Smooth muscle cell (in vitro differentiated cells): ENCODE data around the gene LHX5. TPM values are rescaled to one million over a fixed set of nuclear protein-coding genes. Genes with fewer than 3 reads are reported as not detected.

ENCODE experiments used
- DNase-seq: peaks from one replicate; lab custom pipeline; 2025; ENCODE audit not compliant: unreplicated experiment; lab: John Stamatoyannopoulos, UW
- H2AFZ ChIP-seq: fragments of 200-600 bp; sonication (generic); 2 replicates; pipeline ENCODE4 v1.6.0; 2016; ENCODE audit warnings: antibody characterized with exemption, low read depth, mild to moderate bottlenecking
- H3F3A ChIP-seq: fragments of 200-600 bp; sonication (generic); 2 replicates; pipeline ENCODE4 v1.6.0; 2017; ENCODE audit warnings: antibody characterized with exemption, low read depth
- H3K27ac ChIP-seq: fragments of 200-600 bp; sonication (generic); 2 replicates; pipeline ENCODE4 v1.5.1; 2016; ENCODE audit warnings: low read depth, mild to moderate bottlenecking
- H3K27me3 ChIP-seq: fragments of 200-600 bp; sonication (generic); 2 replicates; pipeline ENCODE4 v1.6.1; 2016; ENCODE audit warnings: low read depth, mild to moderate bottlenecking
- H3K36me3 ChIP-seq: fragments of 200-600 bp; sonication (generic); 2 replicates; pipeline ENCODE4 v1.5.1; 2016; ENCODE audit warnings: low read depth
- H3K4me1 ChIP-seq: fragments of 200-600 bp; sonication (generic); 2 replicates; pipeline ENCODE4 v1.5.1; 2016; ENCODE audit warnings: low read depth
- H3K4me2 ChIP-seq: fragments of 200-600 bp; sonication (generic); 2 replicates; pipeline ENCODE4 v1.6.0; 2016; ENCODE audit warnings: mild to moderate bottlenecking
- H3K4me3 ChIP-seq: fragments of 200-600 bp; sonication (generic); 2 replicates; pipeline ENCODE4 v1.5.1; 2016; ENCODE audit warnings: mild to moderate bottlenecking
- H3K79me2 ChIP-seq: fragments of 200-600 bp; sonication (generic); 2 replicates; pipeline ENCODE4 v1.6.0; 2016; ENCODE audit warnings: low read depth, mild to moderate bottlenecking
- H3K9ac ChIP-seq: fragments of 200-600 bp; sonication (generic); 2 replicates; pipeline ENCODE4 v1.6.0; 2016; ENCODE audit warnings: low read depth
- H3K9me3 ChIP-seq: fragments of 200-600 bp; sonication (generic); replicated peaks from 2 replicates; pipeline ENCODE4 v1.5.1; 2016; ENCODE audit warnings: low read depth
- H4K20me1 ChIP-seq: fragments of 200-600 bp; sonication (generic); 2 replicates; pipeline ENCODE4 v1.6.0; 2016; ENCODE audit warnings: low read depth
- CTCF ChIP-seq: fragments of 200-600 bp; sonication (generic); IDR thresholded peaks from 2 replicates; pipeline ENCODE4 v1.5.1; 2017; ENCODE audit warnings: borderline replicate concordance, mild to moderate bottlenecking, antibody characterized with exemption; ENCODE audit not compliant: insufficient read depth, poor library complexity, severe bottlenecking
- WGBS: methylation state at CpG from one replicate; pipeline ENCODE4 v1.1.7; 2016; ENCODE audit warnings: low lambda C conversion rate; 5-methylcytosine and 5-hydroxymethylcytosine counted together
- polyA plus RNA-seq: library from polyadenylated mRNA; unstranded; fragments of >200 nt; fragmentation: Nextera tagmentation; extraction: Ambion mirVana; gene quantifications from 2 replicates; pipeline ENCODE4 v1.2.1, GENCODE V29; 2016
- total RNA-seq: library from RNA; depleted of rRNA; stranded (reverse); fragments of >200 nt; gene quantifications from 2 replicates; pipeline ENCODE4 v1.2.3, GENCODE V29; 2014

The LHX5 gene
- total and polyA plus RNA-seq, 2 experiments from 2014 or later: not detected

DNA sequence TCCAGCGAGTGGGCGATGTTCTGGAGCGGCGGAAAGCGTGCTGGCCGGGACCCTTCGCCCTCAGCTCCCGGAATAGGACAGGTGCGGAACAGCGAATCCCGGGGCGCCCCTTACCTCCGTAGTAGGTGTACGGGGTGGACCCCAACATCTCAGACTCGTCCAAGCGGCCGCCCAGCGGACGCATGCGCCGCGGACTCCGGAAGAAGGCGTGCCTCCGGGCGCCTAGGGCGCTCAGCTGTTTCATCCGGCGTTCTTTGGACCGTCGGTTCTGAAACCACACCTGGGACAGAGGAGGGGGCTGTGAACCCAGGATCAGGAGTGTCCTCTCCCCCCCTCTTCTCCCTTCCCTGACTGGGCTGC lies 4.5 kb downstream of the LHX5 start:
- H3K9me3 ChIP-seq: no peaks in the 10 kb centered on the region
- no peaks in the 10 kb centered on the region for H3K36me3 ChIP-seq
- no peaks in the 10 kb centered on the region for H3K79me2 ChIP-seq
- no peak overlapping the region for H3K27ac ChIP-seq
- TF ChIP-seq CTCF: no peak
- no peak for DNase-seq
- H3K9ac ChIP-seq: no peak overlapping the region
- H4K20me1 ChIP-seq: no peaks in the 10 kb centered on the region
- peak overlapping the region; percentile 81 for H3K4me2 ChIP-seq
- H2AFZ ChIP-seq: no peak overlapping the region
- peaks cover 99% of the 10 kb centered on the region for H3K27me3 ChIP-seq
- WGBS: 5% methylated on average over 30 of the region's 31 CpGs
- H3K4me3 ChIP-seq: peak overlapping the region; percentile 26
- peaks cover 43% of the 10 kb centered on the region for H3K4me1 ChIP-seq
- H3F3A ChIP-seq: no peaks in the 10 kb centered on the region

DNA sequence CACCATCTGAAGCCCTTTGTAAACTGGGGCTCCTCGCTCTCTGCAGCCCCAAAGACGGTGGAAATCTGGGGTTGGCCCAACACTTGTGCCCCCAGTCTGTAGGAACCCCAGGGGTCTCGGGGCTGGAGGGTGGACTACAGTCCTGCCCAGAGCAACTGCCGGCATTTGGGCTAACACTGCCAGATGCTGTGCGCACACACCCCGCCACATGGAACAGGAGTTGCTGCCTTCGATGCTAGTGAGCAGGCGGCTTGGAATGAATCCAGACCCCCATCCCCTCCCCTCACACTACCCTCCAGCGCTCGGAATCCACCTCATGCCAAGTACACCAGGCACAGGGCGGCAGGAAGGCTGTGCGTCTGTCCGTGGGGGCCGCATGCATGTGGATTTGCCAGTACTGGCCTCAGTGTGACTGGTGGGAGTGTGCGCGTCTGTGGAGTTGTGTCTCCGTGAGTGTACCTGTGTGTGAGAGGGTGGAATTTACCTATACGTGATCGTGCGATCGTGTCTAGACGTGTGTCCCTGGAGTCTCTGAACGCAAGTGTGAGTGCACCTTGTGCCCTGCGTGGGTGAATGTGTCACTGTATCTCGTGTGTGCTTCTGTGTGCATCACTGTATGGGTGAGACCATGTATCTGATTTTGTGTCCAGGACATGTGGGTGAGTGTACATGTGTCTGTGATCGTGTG lies 5.1 kb downstream of the LHX5 start:
- peak overlapping the region; percentile 81 for H3K4me2 ChIP-seq

GRCh38 chr12:113465808-113466453 lies 5.7 kb downstream of the LHX5 start:
- Histone ChIP-seq H2AFZ (no peak overlapping the region), H3F3A (no peaks in the 10 kb centered on the region), H3K9ac (no peak overlapping the region), H3K4me2 (no peak overlapping the region), H3K4me1 (peaks cover 43% of the 10 kb centered on the region), H3K79me2 (no peaks in the 10 kb centered on the region), H3K27ac (no peak overlapping the region), H4K20me1 (no peaks in the 10 kb centered on the region), H3K27me3 (peaks cover 99% of the 10 kb centered on the region), H3K36me3 (no peaks in the 10 kb centered on the region), H3K9me3 (no peaks in the 10 kb centered on the region), H3K4me3 (no peak overlapping the region)
- no peak for DNase-seq
- no peak for TF ChIP-seq CTCF
- WGBS: 8% methylated on average over 13 of the region's 13 CpGs

More for the DNA sequence above, 5.1 kb downstream of the LHX5 start:
- no peaks in the 10 kb centered on the region for H3F3A ChIP-seq
- H3K4me3 ChIP-seq: no peak overlapping the region
- no peak overlapping the region for H3K27ac ChIP-seq
- H2AFZ ChIP-seq: no peak overlapping the region
- H3K79me2 ChIP-seq: no peaks in the 10 kb centered on the region
- peaks cover 99% of the 10 kb centered on the region for H3K27me3 ChIP-seq
- TF ChIP-seq CTCF: no peak
- WGBS: 11% methylated on average over 26 of the region's 26 CpGs
- H3K9ac ChIP-seq: no peak overlapping the region
- H3K36me3 ChIP-seq: no peaks in the 10 kb centered on the region
- no peaks in the 10 kb centered on the region for H4K20me1 ChIP-seq
- no peaks in the 10 kb centered on the region for H3K9me3 ChIP-seq
- DNase-seq: no peak
- peaks cover 43% of the 10 kb centered on the region for H3K4me1 ChIP-seq
